Sigmoid colon (tissue), 4 donors: Measurements from ENCODE around the gene LPCAT4.

ENCODE experiments used
- CTCF ChIP-seq, 4 experiments: fragments of 450-650 bp in 3 of 4; fragments of 200-600 bp in 1 of 4; IDR thresholded peaks; one replicate each; pipeline ENCODE4 v1.5.1; 2016 to 2019; ENCODE audit warnings: antibody characterized with exemption in 4 of 4, mild to moderate bottlenecking in 3 of 4, moderate library complexity in 2 of 4
- EP300 ChIP-seq, 4 donors: sonication (generic); formaldehyde crosslinking; IDR thresholded peaks; one replicate each; pipeline ENCODE4 v1.6.1; 2017; ENCODE audit warnings: antibody characterized with exemption in 4 of 4
- POLR2AphosphoS5 ChIP-seq, 4 donors: sonication (generic); formaldehyde crosslinking; IDR thresholded peaks; one replicate each; pipeline ENCODE4 v1.6.1; 2017; ENCODE audit warnings: antibody characterized with exemption in 4 of 4

- TF ChIP-seq POLR2AphosphoS5 (IDR thresholded peaks at IDR 0.05): peak; percentile 12 to 88 (median 63)
- TF ChIP-seq EP300 (IDR thresholded peaks at IDR 0.05): no peak
- TF ChIP-seq CTCF (IDR thresholded peaks at IDR 0.05): no peak
These were observed 48.5 kb downstream of the LPCAT4 start for GRCh38 chr15:34318277-34319079.
